ENCODE data around the gene C12orf43.

C12orf43 gene

GRCh38 chr12:120997448-120997847 is 18.8 kb downstream of the C12orf43 start:
- no peak for DNase-seq

DNA sequence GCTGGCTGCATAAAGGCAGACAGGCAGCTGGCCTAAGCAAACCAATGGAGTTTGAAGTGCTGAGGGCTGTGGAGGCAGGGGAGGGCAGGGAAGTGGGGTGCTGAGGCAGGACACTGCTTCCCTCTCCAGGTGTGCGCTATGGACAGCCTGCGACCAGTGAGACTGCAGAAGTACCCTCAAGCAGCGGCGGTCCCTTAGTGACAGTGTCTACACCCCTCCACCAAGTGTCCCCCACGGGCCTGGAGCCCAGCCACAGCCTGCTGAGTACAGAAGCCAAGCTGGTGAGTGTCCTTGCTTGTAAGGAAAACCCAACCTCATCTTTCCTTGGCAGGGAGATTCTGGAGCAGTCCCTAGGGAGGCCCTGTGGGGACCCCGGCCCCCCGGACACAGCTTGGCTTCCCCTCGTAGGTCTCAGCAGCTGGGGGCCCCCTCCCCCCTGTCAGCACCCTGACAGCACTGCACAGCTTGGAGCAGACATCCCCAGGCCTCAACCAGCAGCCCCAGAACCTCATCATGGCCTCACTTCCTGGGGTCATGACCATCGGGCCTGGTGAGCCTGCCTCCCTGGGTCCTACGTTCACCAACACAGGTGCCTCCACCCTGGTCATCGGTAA is 20.0 kb downstream of the C12orf43 start:
- DNase-seq, result no peak

GRCh38 chr12:120994589-120995337 is 21.5 kb downstream of the C12orf43 start:
- no peak for DNase-seq

DNA sequence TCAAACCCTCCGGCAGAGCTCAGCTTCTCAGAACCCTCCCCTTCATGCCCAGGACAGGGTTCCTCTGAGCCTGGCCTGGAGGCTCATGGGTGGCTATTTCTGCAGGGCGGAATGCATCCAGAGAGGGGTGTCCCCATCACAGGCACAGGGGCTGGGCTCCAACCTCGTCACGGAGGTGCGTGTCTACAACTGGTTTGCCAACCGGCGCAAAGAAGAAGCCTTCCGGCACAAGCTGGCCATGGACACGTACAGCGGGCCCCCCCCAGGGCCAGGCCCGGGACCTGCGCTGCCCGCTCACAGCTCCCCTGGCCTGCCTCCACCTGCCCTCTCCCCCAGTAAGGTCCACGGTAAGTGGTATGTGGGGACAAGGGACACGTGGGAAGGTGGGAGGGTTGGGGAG is 22.2 kb downstream of the C12orf43 start:
- no peak for DNase-seq

- DNase-seq, result no peak
Measured at GRCh38 chr12:120993496-120993895, 22.8 kb downstream of the C12orf43 start.

DNA sequence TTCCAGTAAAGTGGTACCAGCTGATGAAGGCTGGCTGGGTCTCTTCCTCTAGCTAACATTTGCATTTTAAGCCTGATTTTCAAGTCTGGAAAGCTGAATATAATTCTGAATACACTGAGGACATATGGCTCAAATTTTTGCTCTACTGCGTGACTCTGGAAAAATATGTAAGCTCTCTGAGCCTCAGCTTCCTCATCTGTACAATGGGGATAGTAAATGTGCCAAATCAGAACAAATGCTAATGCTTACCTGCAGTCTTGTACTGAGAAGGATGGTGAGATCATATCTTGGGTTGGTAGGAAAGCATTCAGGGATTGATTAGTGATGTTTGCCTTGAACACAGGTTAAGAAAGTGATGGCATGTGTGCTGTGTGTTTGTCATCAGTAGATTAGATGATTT is 23.3 kb downstream of the C12orf43 start:
- no peak for DNase-seq

DNA sequence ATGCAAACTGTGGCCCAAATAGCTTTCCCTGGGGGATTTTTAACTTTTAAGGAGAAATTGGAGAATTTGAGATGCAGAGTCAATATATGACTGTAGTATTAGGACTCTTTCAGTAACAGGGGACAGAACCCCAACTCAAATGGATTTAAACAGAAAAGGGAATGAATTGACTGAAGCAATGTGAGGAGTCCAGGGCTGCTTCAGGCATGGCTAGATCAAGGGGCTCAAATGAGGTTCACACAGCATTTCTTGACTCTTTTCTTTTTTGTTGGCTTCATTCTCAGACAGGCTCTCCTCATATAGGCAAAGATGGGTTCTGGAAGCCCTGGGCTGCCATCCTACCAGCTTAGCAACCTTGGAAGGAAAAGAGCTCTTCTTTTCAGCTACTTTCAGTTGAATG is 24.3 kb downstream of the C12orf43 start:
- DNase-seq, result no peak

- DNase-seq, result no peak
Measured at GRCh38 chr12:120990487-120991055, 25.7 kb downstream of the C12orf43 start.

GRCh38 chr12:120989687-120990086 is 26.6 kb downstream of the C12orf43 start:
- DNase-seq, result no peak

DNA sequence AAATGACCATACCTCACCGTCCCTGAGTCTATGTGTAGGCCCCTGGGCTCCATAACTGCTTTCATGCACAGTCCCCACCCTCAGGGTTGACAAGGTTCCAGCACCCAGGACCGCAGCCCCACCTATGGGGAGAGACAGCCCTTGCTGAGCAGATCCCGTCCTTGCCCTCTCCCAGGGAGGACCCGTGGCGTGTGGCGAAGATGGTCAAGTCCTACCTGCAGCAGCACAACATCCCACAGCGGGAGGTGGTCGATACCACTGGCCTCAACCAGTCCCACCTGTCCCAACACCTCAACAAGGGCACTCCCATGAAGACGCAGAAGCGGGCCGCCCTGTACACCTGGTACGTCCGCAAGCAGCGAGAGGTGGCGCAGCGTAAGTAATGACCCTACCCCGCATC is 27.6 kb downstream of the C12orf43 start:
- DNase-seq, result no peak

DNA sequence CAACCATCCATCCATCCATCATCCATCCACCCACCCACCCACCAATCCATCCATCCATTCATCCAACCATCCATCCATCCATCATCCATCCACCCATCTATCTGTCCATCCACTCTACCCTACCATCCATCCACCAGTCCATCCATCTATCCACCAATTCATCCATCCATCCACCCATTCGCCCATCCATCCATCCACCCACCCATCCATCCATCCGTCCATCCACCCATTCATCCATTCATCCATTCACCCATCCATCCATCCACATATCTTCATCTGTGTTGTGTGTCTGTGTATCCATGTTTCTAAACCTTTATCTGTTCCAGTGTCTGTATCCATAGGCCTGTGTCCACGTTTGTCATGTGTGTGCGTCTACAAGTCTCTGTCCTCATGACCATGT is 28.1 kb downstream of the C12orf43 start:
- no peak for DNase-seq

DNA sequence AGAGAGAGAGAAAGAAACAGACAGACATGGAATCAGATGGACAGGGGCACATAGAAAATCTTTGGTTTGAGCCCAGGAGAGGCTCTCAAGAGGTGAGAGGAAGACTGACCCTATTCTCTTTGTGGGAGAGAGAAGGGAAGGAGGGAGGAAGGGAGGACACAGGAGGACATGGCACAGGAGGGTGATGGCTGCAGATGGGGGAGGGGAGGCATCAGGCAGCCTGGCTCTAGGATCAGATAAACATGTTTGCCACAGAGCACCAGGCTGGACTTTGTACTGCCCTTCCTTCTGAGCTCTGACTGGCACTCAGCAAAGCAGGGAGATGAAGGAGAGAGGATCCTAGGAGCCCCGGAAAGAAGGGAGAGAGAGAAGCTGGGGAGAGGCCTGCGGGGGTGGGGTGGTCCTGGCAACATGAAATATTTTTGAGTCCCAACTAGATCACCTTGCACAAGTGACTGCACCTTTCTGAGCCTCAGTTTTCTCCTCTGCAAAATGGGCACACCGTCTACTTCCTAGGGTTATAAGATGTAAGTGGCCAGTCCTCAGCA is 31.9 kb downstream of the C12orf43 start:
- DNase-seq, result no peak

DNA sequence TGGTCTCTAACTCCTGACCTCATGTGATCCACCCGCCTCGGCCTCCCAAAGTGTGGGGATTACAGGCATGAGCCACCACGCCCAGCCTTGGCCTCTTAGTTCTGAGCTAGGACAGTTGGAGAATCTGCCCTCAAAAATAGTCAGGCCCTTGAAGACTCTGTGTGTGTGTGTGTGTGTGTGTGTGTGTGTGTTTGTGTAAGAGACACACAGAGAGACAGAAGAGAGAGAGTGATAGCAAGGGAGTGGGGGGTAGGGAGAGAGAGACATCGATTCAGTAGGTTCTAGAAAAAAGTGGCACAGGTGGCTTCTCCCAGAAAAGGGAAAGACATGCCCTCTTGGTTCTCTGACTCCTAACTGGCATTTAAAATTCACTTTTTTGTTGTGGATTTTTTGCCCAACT is 32.5 kb downstream of the C12orf43 start:
- DNase-seq, result no peak

DNA sequence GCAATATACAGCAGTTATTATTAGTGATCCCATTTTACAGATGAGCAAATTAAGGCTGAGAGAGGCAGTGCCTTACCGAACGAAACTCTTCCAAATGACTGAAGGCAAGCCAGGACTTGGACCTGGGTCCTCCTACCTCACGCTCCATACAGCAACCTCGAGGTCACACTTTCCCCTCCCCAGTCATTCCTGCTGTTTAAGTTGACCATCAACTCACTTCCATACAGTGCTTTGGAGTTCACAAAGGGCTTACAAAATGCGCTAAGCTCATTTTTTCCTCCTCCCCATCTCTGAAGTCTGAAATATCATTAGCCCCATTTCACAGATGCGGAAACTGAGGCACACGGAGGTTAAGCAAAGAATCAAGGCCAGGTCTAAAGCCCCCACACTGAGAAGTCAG is 33.6 kb downstream of the C12orf43 start:
- DNase-seq, result no peak

DNA sequence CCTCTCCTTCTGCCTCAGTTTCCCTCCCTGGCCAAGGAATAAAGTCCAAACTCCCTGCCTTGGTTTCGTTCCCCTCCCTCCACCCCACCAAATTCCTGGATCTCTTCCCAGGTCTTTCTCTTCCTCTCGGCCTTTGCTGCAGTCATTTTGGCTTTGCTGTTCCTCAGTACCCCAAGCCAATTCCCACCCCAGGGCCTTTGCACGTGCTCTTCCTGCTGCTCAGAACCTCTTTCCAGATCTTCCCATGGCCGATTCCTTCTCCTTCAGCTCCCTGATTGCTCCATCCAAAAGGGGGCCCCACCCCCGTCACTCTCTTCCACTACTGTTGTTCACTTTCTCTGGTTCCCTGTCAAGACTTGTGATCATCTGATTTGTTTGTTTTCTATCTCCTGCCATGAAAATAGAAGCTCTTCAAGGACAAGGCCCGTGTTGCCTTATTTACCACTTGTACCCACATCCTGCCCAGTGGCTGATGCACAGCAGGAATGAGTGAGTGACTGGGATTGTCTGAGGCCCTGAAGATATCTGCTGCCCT is 34.8 kb downstream of the C12orf43 start:
- no peak for DNase-seq

DNA sequence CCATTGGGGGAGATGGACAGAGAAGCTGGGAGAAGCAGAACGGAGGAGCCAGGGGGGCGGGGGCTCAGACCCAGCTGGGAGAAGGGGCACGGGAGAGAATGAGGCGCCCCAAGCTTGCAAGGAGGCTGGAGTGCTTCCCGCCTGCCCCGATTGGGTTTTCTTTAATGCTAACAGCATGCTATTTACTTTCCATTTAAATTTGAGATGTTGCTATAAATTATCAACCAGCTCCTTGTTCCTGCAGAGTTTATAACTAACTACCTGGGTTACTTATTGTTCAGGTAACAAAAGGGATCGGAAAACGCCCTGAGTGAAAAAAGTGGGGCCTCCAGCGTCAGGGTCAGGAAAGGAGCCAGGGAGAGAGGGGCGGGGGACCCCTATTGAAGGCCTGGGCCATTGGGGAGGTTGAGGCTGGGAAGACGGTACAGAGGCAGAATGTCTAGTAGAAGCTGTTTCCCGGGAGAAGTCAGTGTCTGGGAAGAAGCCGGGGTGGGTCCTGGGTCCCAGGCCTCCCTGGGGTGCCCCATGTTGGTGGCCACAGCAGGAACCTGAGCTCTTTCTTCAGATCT is 35.4 kb downstream of the C12orf43 start:
- no peak for DNase-seq

GRCh38 chr12:120979862-120980696 is 36.2 kb downstream of the C12orf43 start:
- no peak for DNase-seq

- no peak for DNase-seq
Measured at GRCh38 chr12:120979220-120979861, 36.9 kb downstream of the C12orf43 start.

DNA sequence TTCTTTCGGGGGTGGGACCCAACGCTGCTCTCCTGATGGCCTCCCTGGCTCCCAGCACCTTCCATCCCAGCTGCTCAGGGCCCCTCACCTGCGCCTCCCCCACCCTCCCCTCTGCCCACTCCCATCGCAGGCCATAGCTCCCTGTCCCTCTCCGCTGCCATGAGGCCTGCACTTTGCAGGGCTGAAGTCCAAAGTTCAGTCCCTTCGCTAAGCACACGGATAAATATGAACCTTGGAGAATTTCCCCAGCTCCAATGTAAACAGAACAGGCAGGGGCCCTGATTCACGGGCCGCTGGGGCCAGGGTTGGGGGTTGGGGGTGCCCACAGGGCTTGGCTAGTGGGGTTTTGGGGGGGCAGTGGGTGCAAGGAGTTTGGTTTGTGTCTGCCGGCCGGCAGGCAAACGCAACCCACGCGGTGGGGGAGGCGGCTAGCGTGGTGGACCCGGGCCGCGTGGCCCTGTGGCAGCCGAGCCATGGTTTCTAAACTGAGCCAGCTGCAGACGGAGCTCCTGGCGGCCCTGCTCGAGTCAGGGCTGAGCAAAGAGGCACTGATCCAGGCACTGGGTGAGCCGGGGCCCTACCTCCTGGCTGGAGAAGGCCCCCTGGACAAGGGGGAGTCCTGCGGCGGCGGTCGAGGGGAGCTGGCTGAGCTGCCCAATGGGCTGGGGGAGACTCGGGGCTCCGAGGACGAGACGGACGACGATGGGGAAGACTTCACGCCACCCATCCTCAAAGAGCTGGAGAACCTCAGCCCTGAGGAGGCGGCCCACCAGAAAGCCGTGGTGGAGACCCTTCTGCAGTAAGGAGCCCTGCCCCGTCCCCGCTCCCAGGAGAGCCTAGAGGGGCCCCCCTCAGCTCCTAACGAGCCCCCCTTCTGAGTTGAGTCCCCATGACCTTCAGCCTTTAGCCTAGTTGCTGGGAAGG is 37.7 kb downstream of the C12orf43 start, which contains the start of gene HNF1A:
TSS of gene HNF1A (plus strand) at position 248 of the 924 bp plus-strand sequence. CDS start at position 474, 226 bp downstream.
- no peak for DNase-seq

GRCh38 chr12:120977531-120978295 is 38.6 kb downstream of the C12orf43 start:
- no peak for DNase-seq
